Activated naive CD4-positive, alpha-beta T cell treated with anti-CD3 and anti-CD28 coated beads for 36 hours (primary cell): Measurements from ENCODE around the gene MACF1. TPM values are rescaled to one million over a fixed set of nuclear protein-coding genes. Genes with fewer than 3 reads are reported as not detected.
A peak's percentile ranks its signal among the peaks of the same experiment; 100 is the strongest.
"Not testable (repeated sequence)": the region's sequence is repeated elsewhere in the genome, so short reads cannot be mapped to it uniquely, and the experiment has no call there.

Experiments used
- CTCF ChIA-PET: fragments of 350-600 bp; sonication (Branson Sonifier 250); formaldehyde crosslinking; loops from one replicate; lab custom pipeline; 2021; ENCODE audit warnings: antibody characterized with exemption; lab: Charles Lee
- DNase-seq: peaks from one replicate; pipeline ENCODE4 v3.0.0-alpha.2; 2020
- H3K27ac Mint-ChIP-seq: one replicate; pipeline ENCODE4 v1.8.0; 2021; ENCODE audit warnings: mild to moderate bottlenecking, mixed read lengths
- H3K27me3 Mint-ChIP-seq: one replicate; pipeline ENCODE4 v1.8.0; 2021; ENCODE audit warnings: low read depth, mixed read lengths
- H3K36me3 Mint-ChIP-seq: one replicate; pipeline ENCODE4 v1.8.0; 2021; ENCODE audit warnings: low read depth, mixed read lengths
- H3K4me1 Mint-ChIP-seq: one replicate; pipeline ENCODE4 v1.8.0; 2021; ENCODE audit warnings: low read depth, mixed read lengths
- H3K4me3 Mint-ChIP-seq: one replicate; pipeline ENCODE4 v1.8.0; 2021; ENCODE audit warnings: mild to moderate bottlenecking, moderate library complexity, mixed read lengths
- H3K9me3 Mint-ChIP-seq: one replicate; pipeline ENCODE4 v1.8.0; 2021; ENCODE audit warnings: mixed read lengths
- intact Hi-C: fragments of 100-400 bp; cut with micrococcal nuclease; formaldehyde crosslinking; loops from one replicate; pipeline ENCODE4 v1.15.1; 2023
- total RNA-seq, 2 experiments: library from RNA; stranded (reverse); gene quantifications; one replicate each; pipeline ENCODE4 v1.2.3, GENCODE V29; 2021

The MACF1 gene, protein sequence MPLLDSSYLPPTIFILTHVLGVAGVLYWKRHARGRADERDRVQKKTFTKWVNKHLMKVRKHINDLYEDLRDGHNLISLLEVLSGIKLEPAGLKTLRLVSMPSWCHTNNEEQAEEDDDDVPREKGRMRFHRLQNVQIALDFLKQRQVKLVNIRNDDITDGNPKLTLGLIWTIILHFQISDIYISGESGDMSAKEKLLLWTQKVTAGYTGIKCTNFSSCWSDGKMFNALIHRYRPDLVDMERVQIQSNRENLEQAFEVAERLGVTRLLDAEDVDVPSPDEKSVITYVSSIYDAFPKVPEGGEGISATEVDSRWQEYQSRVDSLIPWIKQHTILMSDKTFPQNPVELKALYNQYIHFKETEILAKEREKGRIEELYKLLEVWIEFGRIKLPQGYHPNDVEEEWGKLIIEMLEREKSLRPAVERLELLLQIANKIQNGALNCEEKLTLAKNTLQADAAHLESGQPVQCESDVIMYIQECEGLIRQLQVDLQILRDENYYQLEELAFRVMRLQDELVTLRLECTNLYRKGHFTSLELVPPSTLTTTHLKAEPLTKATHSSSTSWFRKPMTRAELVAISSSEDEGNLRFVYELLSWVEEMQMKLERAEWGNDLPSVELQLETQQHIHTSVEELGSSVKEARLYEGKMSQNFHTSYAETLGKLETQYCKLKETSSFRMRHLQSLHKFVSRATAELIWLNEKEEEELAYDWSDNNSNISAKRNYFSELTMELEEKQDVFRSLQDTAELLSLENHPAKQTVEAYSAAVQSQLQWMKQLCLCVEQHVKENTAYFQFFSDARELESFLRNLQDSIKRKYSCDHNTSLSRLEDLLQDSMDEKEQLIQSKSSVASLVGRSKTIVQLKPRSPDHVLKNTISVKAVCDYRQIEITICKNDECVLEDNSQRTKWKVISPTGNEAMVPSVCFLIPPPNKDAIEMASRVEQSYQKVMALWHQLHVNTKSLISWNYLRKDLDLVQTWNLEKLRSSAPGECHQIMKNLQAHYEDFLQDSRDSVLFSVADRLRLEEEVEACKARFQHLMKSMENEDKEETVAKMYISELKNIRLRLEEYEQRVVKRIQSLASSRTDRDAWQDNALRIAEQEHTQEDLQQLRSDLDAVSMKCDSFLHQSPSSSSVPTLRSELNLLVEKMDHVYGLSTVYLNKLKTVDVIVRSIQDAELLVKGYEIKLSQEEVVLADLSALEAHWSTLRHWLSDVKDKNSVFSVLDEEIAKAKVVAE (N-terminal part only)
- 100 to 1,000 TPM; 174 to 179 TPM for total RNA-seq

DNA sequence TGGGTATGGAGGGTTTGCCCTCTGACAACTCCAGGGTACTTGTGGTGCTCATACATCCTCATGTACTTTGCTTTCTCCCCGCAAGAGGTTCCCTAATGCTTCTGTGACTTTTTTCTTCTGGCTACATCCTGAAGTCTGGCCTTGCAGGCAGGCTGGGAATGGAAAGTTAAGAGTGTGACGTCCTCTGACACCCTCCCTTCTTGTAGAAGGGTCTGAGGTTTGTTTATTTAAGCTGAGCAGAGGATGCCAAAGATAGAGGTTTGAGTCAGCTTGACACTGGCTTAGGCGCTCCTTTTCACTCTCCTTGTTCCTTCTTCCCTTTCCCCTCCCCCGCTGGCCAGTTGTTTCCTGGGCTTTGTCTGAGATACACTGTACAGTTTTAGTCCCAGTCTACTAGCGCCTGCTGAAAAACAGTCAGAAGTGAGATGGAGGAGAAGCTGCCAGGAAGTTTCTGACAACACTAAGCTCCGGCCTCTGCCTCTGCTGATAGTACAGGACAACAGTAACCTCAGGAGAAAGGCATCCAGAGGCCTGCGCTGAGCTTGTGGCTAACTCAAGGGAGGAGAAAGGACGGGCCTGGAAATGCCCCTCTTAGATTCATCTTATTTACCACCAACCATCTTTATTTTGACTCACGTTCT lies at the start of gene MACF1:
Gene MACF1 (plus strand): TSS at position 255 of the 641 bp plus-strand sequence. CDS start 328 bp downstream, at position 583.
- Mint-ChIP-seq H3K9me3 (no peaks in the 10 kb centered on the region), H3K36me3 (peaks cover 9% of the 10 kb centered on the region), H3K4me1 (peaks cover 55% of the 10 kb centered on the region), H3K4me3 (peak within 1 kb of the TSS; percentile 81), H3K27ac (peak within 1 kb of the TSS; percentile 98), H3K27me3 (no peaks in the 10 kb centered on the region)
- CTCF ChIA-PET = interaction anchor here (0.7 to 7.9 kb wide), 12 partner anchors 11 to 1175 kb away, joined by 3 to 100 read pairs (median 4); no protein-coding TSS in a partner anchor
- DNase-seq = peak; percentile 76
- intact Hi-C loops = loop anchor here (1.0 kb wide), 3 partner anchors 7 to 54 kb away; no protein-coding TSS in a partner anchor

DNA sequence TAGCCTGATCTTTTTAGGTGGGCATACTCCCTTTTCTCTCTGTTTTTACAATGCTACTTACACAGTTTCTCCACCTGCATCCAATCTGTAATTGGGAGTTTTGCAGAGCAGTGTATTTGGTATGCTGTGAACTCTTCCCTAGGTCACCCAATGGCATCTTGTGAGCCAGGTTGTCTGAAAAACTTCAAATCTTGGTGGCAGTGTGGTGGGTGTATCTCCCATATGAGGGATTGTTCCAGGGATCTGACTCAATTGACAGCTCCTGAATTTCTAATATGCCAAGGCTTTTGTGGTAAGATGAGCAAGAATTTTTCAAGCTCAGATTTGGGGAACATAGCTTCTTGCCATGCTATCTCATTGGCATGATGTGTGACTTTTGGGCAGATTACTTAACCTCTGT lies 47.2 kb upstream of the MACF1 start:
- CTCF ChIA-PET = interaction anchor here (1.0 to 1.6 kb wide), 2 partner anchors 26 to 58 kb away, joined by 4 to 6 read pairs; no protein-coding TSS in a partner anchor
- Mint-ChIP-seq H3K4me3 (no peak overlapping the region), H3K27me3 (no peaks in the 10 kb centered on the region), H3K4me1 (peaks cover 4% of the 10 kb centered on the region), H3K27ac (no peak overlapping the region), H3K36me3 (no peaks in the 10 kb centered on the region), H3K9me3 (no peaks in the 10 kb centered on the region)
- intact Hi-C loops = no loop called here
- no peak for DNase-seq

DNA sequence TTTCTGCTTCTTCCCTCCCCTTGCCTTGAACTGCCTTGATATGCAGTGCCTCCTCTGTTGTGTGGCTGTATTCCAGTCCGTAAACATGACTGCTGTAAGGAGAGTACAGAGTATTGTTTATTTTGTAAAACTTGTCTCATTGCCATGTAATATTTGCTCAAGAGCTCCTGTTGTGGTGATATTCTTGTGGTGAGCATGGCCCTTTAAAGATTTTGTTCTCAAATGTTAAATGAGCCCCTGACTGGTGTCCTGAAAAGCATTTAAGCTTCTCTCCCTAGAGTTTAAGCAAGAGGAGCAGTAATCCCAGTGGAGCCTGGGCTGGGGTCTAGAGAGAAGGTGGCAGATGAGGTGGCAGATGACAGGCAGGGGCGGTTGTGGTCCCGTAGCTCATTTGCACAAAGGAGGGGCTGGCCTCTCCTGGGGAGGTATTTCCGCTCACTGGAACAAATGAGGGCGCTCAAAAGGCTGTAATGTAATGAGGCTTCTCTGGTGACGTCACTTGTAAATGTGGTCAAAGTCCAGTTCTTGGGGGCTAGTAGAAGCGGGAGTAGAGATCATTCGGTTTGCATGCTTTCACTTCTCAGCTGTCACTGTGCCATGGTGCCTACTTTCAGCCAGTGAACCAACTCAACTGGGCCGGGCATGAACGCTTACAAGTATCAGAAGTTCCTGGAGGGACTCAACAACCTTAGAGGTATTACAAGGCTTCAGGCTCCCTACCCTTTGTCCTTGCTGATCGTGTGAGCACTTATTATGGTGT lies 46.0 kb upstream of the MACF1 start:
- CTCF ChIA-PET = interaction anchor here (0.7 to 1.6 kb wide), 3 partner anchors 9 to 59 kb away, joined by 3 to 6 read pairs (median 4); no protein-coding TSS in a partner anchor
- Mint-ChIP-seq H3K4me1 (peaks cover 4% of the 10 kb centered on the region), H3K27ac (no peak overlapping the region)

DNA sequence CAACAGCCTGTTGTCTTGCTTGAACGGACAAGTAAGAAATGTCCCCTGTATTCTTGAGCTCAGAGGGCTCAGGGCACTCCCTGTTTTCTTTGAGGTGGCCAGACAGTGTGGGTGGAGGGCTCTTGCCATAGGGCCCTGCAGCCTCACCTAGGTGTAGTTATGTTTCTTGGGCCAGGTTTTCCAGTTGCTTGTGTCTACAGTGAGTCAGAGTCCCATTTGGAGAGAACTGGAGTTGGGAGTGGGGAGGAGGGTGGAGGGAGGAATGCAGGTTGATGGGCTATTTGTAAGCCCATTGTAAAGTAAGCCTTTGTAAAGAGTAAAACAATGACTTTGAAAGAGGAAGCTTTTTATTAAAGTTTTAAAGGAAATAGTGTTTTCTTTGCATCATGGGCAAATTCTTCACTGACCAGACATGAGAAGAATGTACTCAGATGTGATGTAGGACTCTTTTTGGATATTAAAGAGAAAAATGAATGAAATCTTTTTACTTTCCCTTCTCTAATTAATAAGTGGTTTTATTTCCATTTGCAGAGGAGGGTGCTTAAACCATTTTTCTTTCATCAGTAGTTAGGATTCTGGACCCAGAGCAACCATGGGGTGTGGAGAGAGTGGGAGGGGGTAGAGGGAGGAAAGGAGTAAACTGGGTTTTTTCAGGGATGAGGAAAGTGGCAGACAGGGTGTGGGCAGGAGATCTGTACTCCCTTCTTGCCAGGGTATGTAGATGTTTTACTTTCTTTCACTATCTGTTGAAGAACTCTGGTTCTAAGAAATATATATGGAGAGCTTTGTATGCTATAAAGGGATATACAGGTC lies 45.1 kb upstream of the MACF1 start:
- Mint-ChIP-seq H3K9me3 (no peaks in the 10 kb centered on the region), H3K4me3 (no peak overlapping the region), H3K4me1 (peaks cover 6% of the 10 kb centered on the region), H3K27me3 (no peaks in the 10 kb centered on the region), H3K36me3 (no peaks in the 10 kb centered on the region), H3K27ac (no peak overlapping the region)
- intact Hi-C loops = no loop called here
- DNase-seq = no peak
- CTCF ChIA-PET = no interaction called here

More for the DNA sequence above, 46.0 kb upstream of the MACF1 start:
- Mint-ChIP-seq H3K36me3 (no peaks in the 10 kb centered on the region), H3K9me3 (no peaks in the 10 kb centered on the region), H3K4me3 (no peak overlapping the region), H3K27me3 (no peaks in the 10 kb centered on the region)
- intact Hi-C loops = no loop called here
- no peak for DNase-seq

DNA sequence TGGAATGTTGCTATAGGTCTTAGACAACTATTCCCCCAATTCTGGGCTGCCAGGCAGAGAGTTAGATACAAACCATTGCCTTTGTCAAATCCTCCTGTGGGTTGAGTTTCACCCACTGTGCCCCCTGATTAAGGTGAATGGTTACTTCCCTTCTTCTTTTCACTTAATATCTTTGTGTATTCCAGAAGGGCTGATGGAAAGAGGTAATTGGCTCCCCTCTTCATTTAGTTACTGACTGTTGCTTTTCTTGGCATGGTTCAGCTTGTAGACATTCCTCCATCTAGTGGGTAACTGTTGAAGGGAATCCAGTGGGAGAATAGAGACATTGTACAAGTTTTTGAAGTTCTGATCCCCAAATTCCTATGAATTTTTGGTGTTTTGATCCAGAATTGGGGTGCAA lies 43.8 kb upstream of the MACF1 start:
- intact Hi-C loops = no loop called here
- H3K36me3 Mint-ChIP-seq = no peaks in the 10 kb centered on the region
- CTCF ChIA-PET = no interaction called here
- H3K9me3 Mint-ChIP-seq = no peaks in the 10 kb centered on the region
- H3K4me3 Mint-ChIP-seq = no peak overlapping the region
- no peak overlapping the region for H3K27ac Mint-ChIP-seq
- peaks cover 8% of the 10 kb centered on the region for H3K4me1 Mint-ChIP-seq
- DNase-seq = no peak
- H3K27me3 Mint-ChIP-seq = no peaks in the 10 kb centered on the region

DNA sequence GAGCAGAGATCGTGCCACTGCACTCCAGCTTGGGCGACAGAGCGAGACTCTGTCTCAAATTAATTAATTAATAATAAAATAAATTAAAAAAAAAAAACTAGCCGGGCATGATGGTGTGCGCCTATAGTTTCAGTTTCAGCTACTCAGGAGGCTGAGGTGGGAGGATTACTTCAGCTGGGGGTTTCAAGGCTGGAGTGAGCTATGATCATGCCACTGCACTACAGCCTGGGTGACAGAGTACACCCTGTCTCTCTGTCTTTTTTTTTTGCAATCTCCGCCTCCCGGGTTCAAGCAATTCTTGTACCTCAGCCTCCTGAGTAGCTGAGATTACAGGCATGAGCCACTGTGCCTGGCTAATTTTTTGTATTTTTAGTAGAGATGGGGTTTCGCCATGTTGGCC lies 42.7 kb upstream of the MACF1 start:
- H3K27ac Mint-ChIP-seq, H3K27me3 Mint-ChIP-seq, H3K9me3 Mint-ChIP-seq, H3K36me3 Mint-ChIP-seq, intact Hi-C loops, DNase-seq, H3K4me3 Mint-ChIP-seq: not testable (repeated sequence)
- CTCF ChIA-PET = interaction anchor here (0.6 to 0.7 kb wide), 2 partner anchors 377 to 1037 kb away, joined by 4 read pairs; no protein-coding TSS in a partner anchor
- peaks cover 10% of the 10 kb centered on the region for H3K4me1 Mint-ChIP-seq

DNA sequence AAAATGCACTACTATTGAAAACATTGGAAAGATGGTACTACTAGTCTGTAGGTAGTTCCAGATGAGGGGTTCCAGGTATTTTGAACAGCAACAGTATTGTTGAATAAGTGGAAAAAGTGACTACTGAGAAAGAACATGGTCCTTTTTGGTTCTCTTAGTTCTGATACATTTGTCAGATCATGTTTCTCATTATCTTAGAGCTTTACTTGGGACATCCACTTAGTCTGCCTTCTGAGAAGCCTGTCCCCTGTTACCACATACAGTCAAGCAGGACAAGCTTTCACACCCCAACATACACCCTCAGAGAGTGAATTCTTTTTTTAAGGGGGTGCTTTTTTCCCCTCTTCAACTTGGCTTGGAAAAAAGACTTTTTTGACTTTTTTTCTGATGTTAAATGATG lies 41.0 kb upstream of the MACF1 start:
- Mint-ChIP-seq H3K36me3 (no peaks in the 10 kb centered on the region), H3K27ac (no peak overlapping the region), H3K4me1 (peaks cover 10% of the 10 kb centered on the region), H3K27me3 (no peaks in the 10 kb centered on the region), H3K4me3 (no peak overlapping the region), H3K9me3 (no peaks in the 10 kb centered on the region)
- intact Hi-C loops = no loop called here
- CTCF ChIA-PET = interaction anchor here (0.5 to 1.4 kb wide), 2 partner anchors 64 to 77 kb away, joined by 3 to 4 read pairs; no protein-coding TSS in a partner anchor
- DNase-seq = no peak

DNA sequence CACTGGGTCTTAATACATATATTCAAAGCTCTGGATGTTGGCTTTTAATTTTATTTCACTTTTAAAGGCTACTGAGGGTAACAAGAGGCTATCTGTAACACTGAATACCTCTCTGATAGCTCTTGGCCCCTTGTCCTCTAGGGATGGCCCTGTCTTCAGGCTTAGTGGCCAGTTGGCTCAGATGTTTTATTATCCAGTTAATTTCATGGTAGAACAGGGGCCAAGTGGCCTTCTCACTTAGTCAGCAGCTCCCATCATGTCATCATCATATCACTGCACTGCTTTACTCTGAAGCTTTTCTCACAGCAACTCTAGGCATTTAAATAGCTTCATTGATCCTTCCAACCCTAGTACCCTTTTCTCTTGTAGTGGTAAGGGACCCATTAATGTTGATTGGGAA lies 40.2 kb upstream of the MACF1 start:
- CTCF ChIA-PET = interaction anchor here (0.9 to 1.9 kb wide), 5 partner anchors 12 to 95 kb away, joined by 3 to 8 read pairs (median 4); no protein-coding TSS in a partner anchor
- H3K4me3 Mint-ChIP-seq = no peak overlapping the region

DNA sequence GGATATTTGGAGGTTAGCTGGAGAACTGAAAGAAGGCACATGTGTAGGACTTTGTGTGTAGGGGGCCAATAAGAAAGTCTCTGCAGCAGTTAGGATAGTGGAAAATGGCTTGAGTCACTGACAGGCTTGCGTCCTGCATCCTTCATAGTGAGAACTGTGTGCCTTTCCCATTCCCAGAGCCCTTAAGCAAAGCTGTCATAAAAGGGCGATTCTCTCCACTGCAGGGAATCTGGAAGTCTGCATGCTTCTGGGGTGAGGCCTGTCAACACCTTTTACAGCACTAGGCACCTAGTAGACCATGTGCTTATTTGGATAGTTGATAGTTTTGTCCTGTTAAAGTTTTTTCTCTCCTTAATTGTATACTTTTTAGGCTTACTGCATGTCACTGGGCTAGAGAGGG lies 39.4 kb upstream of the MACF1 start:
- Mint-ChIP-seq H3K9me3 (no peaks in the 10 kb centered on the region), H3K27ac (no peak overlapping the region), H3K27me3 (no peaks in the 10 kb centered on the region), H3K4me3 (no peak overlapping the region), H3K4me1 (peaks cover 10% of the 10 kb centered on the region), H3K36me3 (no peaks in the 10 kb centered on the region)
- DNase-seq = no peak
- intact Hi-C loops = no loop called here
- CTCF ChIA-PET = interaction anchor here (1.1 to 1.9 kb wide), 4 partner anchors 19 to 94 kb away, joined by 4 to 8 read pairs (median 4); no protein-coding TSS in a partner anchor

More for the DNA sequence above, 40.2 kb upstream of the MACF1 start:
- Mint-ChIP-seq H3K9me3 (no peaks in the 10 kb centered on the region), H3K27ac (no peak overlapping the region), H3K36me3 (no peaks in the 10 kb centered on the region), H3K4me1 (peaks cover 10% of the 10 kb centered on the region), H3K27me3 (no peaks in the 10 kb centered on the region)
- no peak for DNase-seq
- intact Hi-C loops = no loop called here

DNA sequence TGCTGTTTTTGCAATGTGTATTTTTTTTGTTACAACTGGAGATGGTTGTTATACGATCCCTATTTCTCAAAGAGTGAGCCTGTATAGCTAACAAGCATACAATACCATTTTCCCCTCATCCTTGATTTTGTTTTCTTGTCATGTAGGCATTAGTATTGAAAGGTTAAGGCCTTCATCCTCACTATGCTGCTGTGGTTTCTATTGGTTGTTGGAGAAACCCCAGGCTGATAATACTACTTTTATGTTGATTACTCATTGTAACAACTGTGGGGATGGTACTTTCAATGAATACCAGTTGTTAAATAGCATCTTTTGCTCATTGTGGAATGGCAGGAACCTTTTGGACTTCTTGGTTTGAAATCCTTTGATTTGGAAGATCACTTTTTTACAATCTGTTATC lies 39.0 kb upstream of the MACF1 start:
- no peaks in the 10 kb centered on the region for H3K27me3 Mint-ChIP-seq
- intact Hi-C loops = no loop called here
- CTCF ChIA-PET = interaction anchor here (1.1 to 1.9 kb wide), 3 partner anchors 18 to 93 kb away, joined by 4 to 8 read pairs (median 4); no protein-coding TSS in a partner anchor
- no peak overlapping the region for H3K27ac Mint-ChIP-seq
- H3K4me1 Mint-ChIP-seq = peaks cover 10% of the 10 kb centered on the region
- no peaks in the 10 kb centered on the region for H3K9me3 Mint-ChIP-seq
- H3K4me3 Mint-ChIP-seq = no peak overlapping the region
- H3K36me3 Mint-ChIP-seq = no peaks in the 10 kb centered on the region
- DNase-seq = no peak
